ENCODE results near the gene YDJC. TPM values are rescaled to one million over a fixed set of nuclear protein-coding genes. Genes with fewer than 3 reads are reported as not detected.

Gene YDJC
- total and polyA plus RNA-seq, 9 of the 15 experiments (the other 6 are each of a cell fraction or from before 2014, with no cell fraction given), result 13.5 to 871 (median 164) TPM

DNA sequence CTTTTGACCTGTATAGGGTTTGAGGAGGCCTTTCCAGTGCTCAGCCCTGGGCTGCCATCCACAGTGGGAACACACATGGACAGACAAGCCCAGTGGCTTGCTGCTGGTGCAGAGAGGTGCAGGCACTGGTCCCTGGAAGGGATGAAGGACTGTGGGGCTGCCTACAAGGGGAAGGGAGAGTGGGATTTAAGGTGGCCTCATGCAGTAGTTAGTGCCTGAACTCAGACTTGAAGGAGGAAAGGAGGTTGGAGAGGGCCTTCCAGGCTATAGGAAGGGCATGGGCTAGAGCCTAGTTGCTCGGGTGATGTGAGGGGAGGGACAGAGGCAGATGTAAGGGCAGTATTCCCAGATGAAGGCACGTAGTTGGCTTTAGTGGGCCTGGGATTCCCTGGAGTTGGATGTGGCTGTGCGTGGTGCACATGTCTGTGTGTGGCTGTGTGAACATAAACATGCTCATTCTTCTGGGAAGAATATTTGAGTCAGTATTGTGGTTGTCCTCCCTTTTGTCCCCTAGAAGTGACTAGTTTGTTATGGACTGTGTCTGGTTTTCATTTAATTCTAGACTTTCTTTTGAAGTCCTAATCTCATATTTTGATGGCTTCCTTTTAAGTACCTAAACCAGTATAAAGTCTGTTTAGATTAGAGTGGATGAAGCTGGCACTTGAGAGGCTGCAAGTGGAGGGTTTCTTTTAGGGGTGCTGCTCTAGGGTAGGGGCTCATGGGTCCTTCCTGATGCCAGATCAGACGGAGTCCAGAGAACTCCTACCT lies 18.4 kb downstream of the YDJC start (continued):
- TF ChIP-seq, protein P1, sequence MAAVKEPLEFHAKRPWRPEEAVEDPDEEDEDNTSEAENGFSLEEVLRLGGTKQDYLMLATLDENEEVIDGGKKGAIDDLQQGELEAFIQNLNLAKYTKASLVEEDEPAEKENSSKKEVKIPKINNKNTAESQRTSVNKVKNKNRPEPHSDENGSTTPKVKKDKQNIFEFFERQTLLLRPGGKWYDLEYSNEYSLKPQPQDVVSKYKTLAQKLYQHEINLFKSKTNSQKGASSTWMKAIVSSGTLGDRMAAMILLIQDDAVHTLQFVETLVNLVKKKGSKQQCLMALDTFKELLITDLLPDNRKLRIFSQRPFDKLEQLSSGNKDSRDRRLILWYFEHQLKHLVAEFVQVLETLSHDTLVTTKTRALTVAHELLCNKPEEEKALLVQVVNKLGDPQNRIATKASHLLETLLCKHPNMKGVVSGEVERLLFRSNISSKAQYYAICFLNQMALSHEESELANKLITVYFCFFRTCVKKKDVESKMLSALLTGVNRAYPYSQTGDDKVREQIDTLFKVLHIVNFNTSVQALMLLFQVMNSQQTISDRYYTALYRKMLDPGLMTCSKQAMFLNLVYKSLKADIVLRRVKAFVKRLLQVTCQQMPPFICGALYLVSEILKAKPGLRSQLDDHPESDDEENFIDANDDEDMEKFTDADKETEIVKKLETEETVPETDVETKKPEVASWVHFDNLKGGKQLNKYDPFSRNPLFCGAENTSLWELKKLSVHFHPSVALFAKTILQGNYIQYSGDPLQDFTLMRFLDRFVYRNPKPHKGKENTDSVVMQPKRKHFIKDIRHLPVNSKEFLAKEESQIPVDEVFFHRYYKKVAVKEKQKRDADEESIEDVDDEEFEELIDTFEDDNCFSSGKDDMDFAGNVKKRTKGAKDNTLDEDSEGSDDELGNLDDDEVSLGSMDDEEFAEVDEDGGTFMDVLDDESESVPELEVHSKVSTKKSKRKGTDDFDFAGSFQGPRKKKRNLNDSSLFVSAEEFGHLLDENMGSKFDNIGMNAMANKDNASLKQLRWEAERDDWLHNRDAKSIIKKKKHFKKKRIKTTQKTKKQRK (IDR thresholded peaks at IDR 0.05; ENCODE audit: borderline replicate concordance, low read depth, low read length), result no peak
- TF ChIP-seq DIDO1 (tag; IDR thresholded peaks at IDR 0.05; ENCODE audit: low read depth) (no peak), RAD21 (CRISPR knock-in tag; conservative IDR thresholded peaks at IDR 0.05 in 1 of 2, IDR thresholded peaks at IDR 0.05 in 1 of 2) (no peak), NKRF (IDR thresholded peaks at IDR 0.05; ENCODE audit: borderline replicate concordance) (no peak), ZBTB7A (IDR thresholded peaks at IDR 0.05; ENCODE audit: borderline replicate concordance, control insufficient read depth, low read depth, low read length) (no peak), BRF1 (IDR thresholded peaks at IDR 0.05; ENCODE audit: borderline replicate concordance, extremely low read depth, insufficient read length) (no peak)
- TF ChIP-seq, protein P2, sequence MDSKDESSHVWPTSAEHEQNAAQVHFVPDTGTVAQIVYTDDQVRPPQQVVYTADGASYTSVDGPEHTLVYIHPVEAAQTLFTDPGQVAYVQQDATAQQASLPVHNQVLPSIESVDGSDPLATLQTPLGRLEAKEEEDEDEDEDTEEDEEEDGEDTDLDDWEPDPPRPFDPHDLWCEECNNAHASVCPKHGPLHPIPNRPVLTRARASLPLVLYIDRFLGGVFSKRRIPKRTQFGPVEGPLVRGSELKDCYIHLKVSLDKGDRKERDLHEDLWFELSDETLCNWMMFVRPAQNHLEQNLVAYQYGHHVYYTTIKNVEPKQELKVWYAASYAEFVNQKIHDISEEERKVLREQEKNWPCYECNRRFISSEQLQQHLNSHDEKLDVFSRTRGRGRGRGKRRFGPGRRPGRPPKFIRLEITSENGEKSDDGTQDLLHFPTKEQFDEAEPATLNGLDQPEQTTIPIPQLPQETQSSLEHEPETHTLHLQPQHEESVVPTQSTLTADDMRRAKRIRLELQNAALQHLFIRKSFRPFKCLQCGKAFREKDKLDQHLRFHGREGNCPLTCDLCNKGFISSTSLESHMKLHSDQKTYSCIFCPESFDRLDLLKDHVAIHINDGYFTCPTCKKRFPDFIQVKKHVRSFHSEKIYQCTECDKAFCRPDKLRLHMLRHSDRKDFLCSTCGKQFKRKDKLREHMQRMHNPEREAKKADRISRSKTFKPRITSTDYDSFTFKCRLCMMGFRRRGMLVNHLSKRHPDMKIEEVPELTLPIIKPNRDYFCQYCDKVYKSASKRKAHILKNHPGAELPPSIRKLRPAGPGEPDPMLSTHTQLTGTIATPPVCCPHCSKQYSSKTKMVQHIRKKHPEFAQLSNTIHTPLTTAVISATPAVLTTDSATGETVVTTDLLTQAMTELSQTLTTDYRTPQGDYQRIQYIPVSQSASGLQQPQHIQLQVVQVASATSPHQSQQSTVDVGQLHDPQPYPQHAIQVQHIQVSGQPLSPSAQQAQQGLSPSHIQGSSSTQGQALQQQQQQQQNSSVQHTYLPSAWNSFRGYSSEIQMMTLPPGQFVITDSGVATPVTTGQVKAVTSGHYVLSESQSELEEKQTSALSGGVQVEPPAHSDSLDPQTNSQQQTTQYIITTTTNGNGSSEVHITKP (IDR thresholded peaks at IDR 0.05; ENCODE audit: partially characterized antibody), result no peak
- TF ChIP-seq, protein P3, sequence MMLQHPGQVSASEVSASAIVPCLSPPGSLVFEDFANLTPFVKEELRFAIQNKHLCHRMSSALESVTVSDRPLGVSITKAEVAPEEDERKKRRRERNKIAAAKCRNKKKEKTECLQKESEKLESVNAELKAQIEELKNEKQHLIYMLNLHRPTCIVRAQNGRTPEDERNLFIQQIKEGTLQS (IDR thresholded peaks at IDR 0.05), result no peak
- TF ChIP-seq, protein P3 (CRISPR knock-in tag; conservative IDR thresholded peaks at IDR 0.05), result no peak; the same call in 1 of the 2 replicates

All from K562 (cell line).